ENCODE measurements around the gene TMPRSS11E.
"Not testable (repeated sequence)": the region's sequence is repeated elsewhere in the genome, so short reads cannot be mapped to it uniquely, and the experiment has no call there.

The TMPRSS11E gene

GRCh38 chr4:68447201-68447600 lies at the start of gene TMPRSS11E:
Gene TMPRSS11E, plus strand, starts transcription at chr4:68447463. Its CDS starts 50 bp downstream, at chr4:68447513.
- no peak for DNase-seq (ENCODE audit: low spot score)

- no peak for DNase-seq (ENCODE audit: low spot score)
These were observed 48.0 kb upstream of the TMPRSS11E start for GRCh38 chr4:68399306-68399705.

GRCh38 chr4:68401231-68401630 lies 46.0 kb upstream of the TMPRSS11E start:
- no peak for DNase-seq (ENCODE audit: low spot score)

- no peak for DNase-seq (ENCODE audit: low spot score)
These were observed 43.1 kb upstream of the TMPRSS11E start for GRCh38 chr4:68404153-68404552.

- not testable (repeated sequence) for DNase-seq (ENCODE audit: low spot score)
These were observed 41.4 kb upstream of the TMPRSS11E start for GRCh38 chr4:68405718-68406478.

- no peak for DNase-seq (ENCODE audit: low spot score)
These were observed 40.8 kb upstream of the TMPRSS11E start for GRCh38 chr4:68406479-68406859.

- not testable (repeated sequence) for DNase-seq (ENCODE audit: low spot score)
These were observed 40.0 kb upstream of the TMPRSS11E start for GRCh38 chr4:68407015-68407867.

- no peak for DNase-seq (ENCODE audit: low spot score)
These were observed 39.4 kb upstream of the TMPRSS11E start for GRCh38 chr4:68407868-68408190.

- no peak for DNase-seq (ENCODE audit: low spot score)
These were observed 37.1 kb upstream of the TMPRSS11E start for GRCh38 chr4:68410149-68410548.

- no peak for DNase-seq (ENCODE audit: low spot score)
These were observed 36.6 kb upstream of the TMPRSS11E start for GRCh38 chr4:68410643-68411042.

GRCh38 chr4:68412031-68412430 lies 35.2 kb upstream of the TMPRSS11E start:
- DNase-seq (ENCODE audit: low spot score), result not testable (repeated sequence)

GRCh38 chr4:68416591-68416990 lies 30.7 kb upstream of the TMPRSS11E start:
- DNase-seq (ENCODE audit: low spot score), result no peak

GRCh38 chr4:68426516-68426915 lies 20.7 kb upstream of the TMPRSS11E start:
- DNase-seq (ENCODE audit: low spot score), result no peak

- DNase-seq (ENCODE audit: low spot score), result no peak
These were observed 16.9 kb upstream of the TMPRSS11E start for GRCh38 chr4:68430337-68430736.

- no peak for DNase-seq (ENCODE audit: low spot score)
These were observed 14.9 kb upstream of the TMPRSS11E start for GRCh38 chr4:68432320-68432719.

GRCh38 chr4:68433582-68433981 lies 13.7 kb upstream of the TMPRSS11E start:
- DNase-seq (ENCODE audit: low spot score), result no peak

- no peak for DNase-seq (ENCODE audit: low spot score)
These were observed 13.0 kb upstream of the TMPRSS11E start for GRCh38 chr4:68434277-68434676.

- no peak for DNase-seq (ENCODE audit: low spot score)
These were observed 12.4 kb upstream of the TMPRSS11E start for GRCh38 chr4:68434836-68435235.

- DNase-seq (ENCODE audit: low spot score), result no peak
These were observed 2.2 kb upstream of the TMPRSS11E start for GRCh38 chr4:68445111-68445510.

- no peak for DNase-seq (ENCODE audit: low spot score)
These were observed 4.3 kb downstream of the TMPRSS11E start for GRCh38 chr4:68451246-68452211.

GRCh38 chr4:68460085-68460484 lies 12.8 kb downstream of the TMPRSS11E start:
- DNase-seq (ENCODE audit: low spot score), result no peak

GRCh38 chr4:68461790-68462189 lies 14.5 kb downstream of the TMPRSS11E start:
- DNase-seq (ENCODE audit: low spot score), result no peak

Measured in D341Med (cell line).